Activated naive CD4-positive, alpha-beta T cell treated with anti-CD3 and anti-CD28 coated beads, Interleukin-2, amount 10 ng/mL, durations not matched to agents 7 days and 5 days (primary cell): Measurements from ENCODE around the gene OR10H4.
"Not testable (repeated sequence)": the region's sequence is repeated elsewhere in the genome, so short reads cannot be mapped to it uniquely, and the experiment has no call there.

ENCODE experiments used
- CTCF ChIA-PET: fragments of 350-600 bp; sonication (Branson Sonifier 250); formaldehyde crosslinking; loops from one replicate; lab custom pipeline; 2021; ENCODE audit warnings: antibody characterized with exemption; lab: Charles Lee
- DNase-seq: peaks from one replicate; pipeline ENCODE4 v3.0.0-alpha.2; 2020
- H3K27ac Mint-ChIP-seq: one replicate; pipeline ENCODE4 v1.8.0; 2021; ENCODE audit warnings: mild to moderate bottlenecking, moderate library complexity, mixed read lengths
- H3K27me3 Mint-ChIP-seq: one replicate; pipeline ENCODE4 v1.8.0; 2021; ENCODE audit warnings: mild to moderate bottlenecking, mixed read lengths
- H3K36me3 Mint-ChIP-seq: one replicate; pipeline ENCODE4 v1.8.0; 2021; ENCODE audit warnings: mixed read lengths
- H3K4me1 Mint-ChIP-seq: one replicate; pipeline ENCODE4 v1.8.0; 2021; ENCODE audit warnings: mixed read lengths
- H3K4me3 Mint-ChIP-seq: one replicate; pipeline ENCODE4 v1.8.0; 2021; ENCODE audit warnings: mild to moderate bottlenecking, moderate library complexity, mixed read lengths
- H3K9me3 Mint-ChIP-seq: one replicate; pipeline ENCODE4 v1.8.0; 2021; ENCODE audit warnings: mixed read lengths

The OR10H4 gene

DNA sequence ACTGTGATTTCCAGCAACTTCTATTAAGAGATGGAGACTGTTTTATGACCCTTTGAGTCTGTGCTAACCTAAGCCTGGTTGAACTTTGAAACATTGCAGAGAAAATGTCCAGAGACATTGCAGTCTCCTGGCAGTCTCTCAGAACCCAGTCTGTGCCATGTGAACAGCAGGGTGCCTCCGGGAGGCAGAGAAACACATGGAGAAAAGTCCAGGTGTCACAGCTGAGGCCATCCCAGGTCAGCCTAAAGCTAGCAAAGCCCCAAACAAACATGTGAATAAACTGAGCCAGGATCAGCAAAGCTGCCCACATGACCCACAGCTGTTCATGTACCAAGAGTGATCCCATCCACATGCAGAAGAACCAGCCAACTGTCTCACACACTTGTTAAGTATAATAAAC, 22.3 kb upstream of the OR10H4 start:
- CTCF ChIA-PET, result no interaction called here
- H3K9me3 Mint-ChIP-seq, result peaks cover 9% of the 10 kb centered on the region
- H3K4me1 Mint-ChIP-seq, result no peaks in the 10 kb centered on the region
- peaks cover 57% of the 10 kb centered on the region for H3K27me3 Mint-ChIP-seq
- H3K36me3 Mint-ChIP-seq, result peaks cover 4% of the 10 kb centered on the region
- no peak for DNase-seq
- no peak overlapping the region for H3K27ac Mint-ChIP-seq
- H3K4me3 Mint-ChIP-seq, result no peak overlapping the region

DNA sequence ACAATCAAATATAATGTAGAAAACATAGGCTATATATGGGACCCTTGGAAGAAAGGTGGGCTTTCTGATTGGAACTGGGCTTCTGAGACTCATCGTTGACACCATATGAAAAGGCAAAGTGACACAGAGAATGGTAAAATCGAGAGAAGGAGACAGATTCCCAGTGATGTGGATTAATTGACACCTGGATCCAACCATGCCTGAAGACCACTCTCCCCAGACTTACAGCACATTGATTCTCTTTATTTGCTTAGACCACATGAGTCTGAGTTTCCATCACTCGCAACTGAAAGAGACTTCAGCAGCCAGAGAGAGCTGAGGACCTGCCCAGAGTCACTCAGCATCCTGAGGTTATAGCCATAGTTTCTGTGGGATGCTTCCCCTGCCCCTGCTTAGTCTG, 20.5 kb upstream of the OR10H4 start:
- Mint-ChIP-seq H3K9me3 (peaks cover 9% of the 10 kb centered on the region), H3K36me3 (peaks cover 4% of the 10 kb centered on the region), H3K4me1 (no peaks in the 10 kb centered on the region), H3K27ac (no peak overlapping the region), H3K27me3 (peaks cover 45% of the 10 kb centered on the region), H3K4me3 (no peak overlapping the region)
- CTCF ChIA-PET, result no interaction called here
- DNase-seq, result no peak

DNA sequence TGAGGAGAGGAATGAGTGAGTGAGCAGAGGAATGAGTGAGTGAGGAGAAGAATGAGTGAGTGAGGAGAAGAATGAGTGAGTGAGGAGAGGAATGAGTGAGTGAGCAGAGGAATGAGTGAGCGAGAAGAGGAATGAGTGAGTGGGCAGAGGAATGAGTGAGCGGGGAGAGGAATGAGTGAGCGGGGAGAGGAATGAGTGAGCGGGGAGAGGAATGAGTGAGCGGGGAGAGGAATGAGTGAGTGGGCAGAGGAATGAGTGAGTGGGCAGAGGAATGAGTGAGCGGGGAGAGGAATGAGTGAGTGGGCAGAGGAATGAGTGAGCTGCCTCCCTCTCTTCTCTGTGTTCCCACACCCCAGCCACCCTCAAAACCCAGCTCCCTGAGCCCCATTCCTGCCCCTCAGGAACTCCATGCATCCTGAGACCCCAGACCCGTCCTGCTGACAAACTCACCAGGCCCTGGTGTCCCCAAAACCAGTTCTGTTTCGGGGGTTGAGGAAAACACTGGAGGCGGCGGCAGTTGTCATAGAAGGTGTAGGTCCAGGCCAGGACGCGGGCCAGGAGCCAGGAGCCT, 15.0 kb upstream of the OR10H4 start:
- H3K4me1 Mint-ChIP-seq, H3K9me3 Mint-ChIP-seq, H3K36me3 Mint-ChIP-seq, DNase-seq, H3K27ac Mint-ChIP-seq, H3K4me3 Mint-ChIP-seq, CTCF ChIA-PET: not testable (repeated sequence)
- peaks cover 48% of the 10 kb centered on the region for H3K27me3 Mint-ChIP-seq

DNA sequence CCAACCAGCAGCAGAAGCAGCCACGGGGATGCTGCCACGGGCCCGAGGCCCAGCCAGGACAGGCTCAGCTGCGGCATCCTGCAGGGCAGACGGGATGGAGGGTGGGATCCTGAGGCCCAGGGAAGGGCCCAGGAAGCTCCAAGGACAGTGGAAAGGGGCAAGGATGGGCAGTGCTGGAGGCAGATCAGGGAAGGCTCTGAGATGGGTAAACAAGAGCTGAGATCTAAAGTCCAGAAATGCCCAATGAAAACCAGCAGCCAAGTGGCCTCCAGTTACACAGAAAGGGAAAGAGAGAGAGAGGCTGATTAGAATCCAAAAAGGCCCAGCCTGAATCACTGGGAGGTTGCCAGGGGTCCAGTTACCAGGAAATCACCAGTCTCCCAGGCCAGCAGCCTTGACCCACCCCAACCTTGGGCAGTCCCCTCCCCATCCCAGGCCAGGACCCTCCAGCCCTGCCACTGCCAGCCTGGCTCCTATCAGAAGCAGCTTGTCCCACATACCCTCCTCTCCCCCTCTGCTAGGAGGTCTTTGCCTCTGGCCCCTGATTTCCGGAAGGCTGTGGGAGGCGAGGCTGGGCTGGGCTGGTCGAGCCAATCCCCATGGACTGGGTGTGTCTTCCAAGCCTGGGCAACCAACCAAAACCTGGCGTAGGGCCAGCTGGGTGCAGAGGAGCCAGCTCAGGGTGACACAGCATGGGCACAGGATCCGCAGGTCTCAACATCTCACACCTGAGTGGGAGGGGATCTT, 14.3 kb upstream of the OR10H4 start, which contains the start of gene CYP4F11:
CYP4F11 (minus strand) TSS at position 198 of the 747 bp plus-strand sequence; CDS start at position 77, 121 bp downstream.
- Mint-ChIP-seq H3K27ac (no peak within 1 kb of the TSS), H3K9me3 (peaks cover 7% of the 10 kb centered on the region), H3K27me3 (peaks cover 43% of the 10 kb centered on the region), H3K4me1 (no peaks in the 10 kb centered on the region), H3K4me3 (no peak within 1 kb of the TSS), H3K36me3 (peaks cover 4% of the 10 kb centered on the region)
- CTCF ChIA-PET, result no interaction called here
- DNase-seq, result no peak

DNA sequence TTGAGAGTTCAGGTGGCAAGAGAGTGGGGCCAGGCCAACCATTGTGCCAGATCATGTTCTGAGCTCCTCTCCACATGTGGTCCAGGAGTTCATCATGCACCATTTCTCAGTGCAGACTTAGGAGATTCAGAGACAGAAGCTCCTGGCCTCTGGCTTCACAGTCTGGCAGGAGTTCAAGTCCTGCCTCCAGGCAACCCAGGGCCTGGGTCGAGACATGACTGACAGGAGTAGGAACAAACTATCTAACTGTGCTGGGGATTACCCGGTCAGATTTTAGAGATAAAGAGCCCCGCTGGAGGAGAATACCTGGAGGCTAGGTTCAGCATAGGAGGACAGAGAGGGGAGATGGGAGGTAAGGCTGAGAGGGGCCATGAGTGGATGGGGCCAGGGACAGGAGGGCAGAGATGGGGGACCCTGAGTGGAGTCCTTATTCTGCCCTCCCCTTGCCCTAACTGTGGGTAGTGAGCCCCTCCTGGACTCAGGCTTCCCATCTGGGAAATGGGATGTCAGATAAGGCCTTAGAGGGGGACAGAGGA, 13.6 kb upstream of the OR10H4 start:
- no peak overlapping the region for H3K27ac Mint-ChIP-seq
- no peak for DNase-seq
- peaks cover 4% of the 10 kb centered on the region for H3K9me3 Mint-ChIP-seq
- CTCF ChIA-PET, result no interaction called here
- H3K4me3 Mint-ChIP-seq, result no peak overlapping the region
- H3K27me3 Mint-ChIP-seq, result peaks cover 41% of the 10 kb centered on the region
- no peaks in the 10 kb centered on the region for H3K4me1 Mint-ChIP-seq
- H3K36me3 Mint-ChIP-seq, result peaks cover 4% of the 10 kb centered on the region

DNA sequence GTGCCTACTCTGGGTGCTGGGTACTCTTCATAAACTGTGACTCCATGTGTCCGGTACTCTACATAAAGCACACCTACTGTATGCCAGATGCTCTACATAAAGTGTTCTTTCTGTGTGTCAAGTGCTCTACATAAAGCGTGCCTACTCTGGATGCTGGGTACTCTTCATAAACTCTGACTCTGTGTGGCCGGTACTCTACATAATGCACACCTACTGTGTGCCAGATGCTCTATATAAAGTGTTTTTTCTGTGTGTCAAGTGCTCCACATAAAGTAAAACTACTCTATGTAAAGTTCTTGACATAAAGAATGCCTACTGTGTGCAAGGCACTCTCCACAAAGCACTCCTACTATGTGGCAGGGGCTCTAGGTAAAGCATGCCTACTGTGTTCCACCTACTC, 12.6 kb upstream of the OR10H4 start:
- Mint-ChIP-seq H3K4me1 (no peaks in the 10 kb centered on the region), H3K27ac (no peak overlapping the region), H3K36me3 (no peaks in the 10 kb centered on the region), H3K4me3 (no peak overlapping the region), H3K27me3 (peaks cover 39% of the 10 kb centered on the region), H3K9me3 (no peaks in the 10 kb centered on the region)
- CTCF ChIA-PET, result no interaction called here
- no peak for DNase-seq

DNA sequence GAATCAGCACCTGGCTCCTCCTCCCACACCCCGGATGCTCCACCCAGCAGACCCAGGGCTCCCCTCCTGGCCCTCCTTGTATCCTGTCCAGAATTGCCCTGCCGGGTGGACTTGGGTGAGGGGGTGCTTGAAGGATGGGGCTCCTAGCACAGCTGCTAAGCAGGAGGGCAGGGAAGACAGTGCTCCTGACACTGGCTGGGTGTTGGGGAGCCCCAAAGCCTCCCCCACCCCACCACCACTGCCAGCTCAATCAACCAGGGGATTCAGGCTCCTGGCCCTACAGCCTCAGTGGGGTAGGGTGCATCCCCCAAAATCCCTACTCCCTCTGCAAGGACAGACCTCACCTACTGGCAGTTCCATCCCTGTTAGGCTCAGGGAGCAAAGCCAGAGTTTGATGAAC, 11.9 kb upstream of the OR10H4 start:
- CTCF ChIA-PET, result no interaction called here
- no peaks in the 10 kb centered on the region for H3K4me1 Mint-ChIP-seq
- H3K4me3 Mint-ChIP-seq, result no peak overlapping the region
- H3K27ac Mint-ChIP-seq, result no peak overlapping the region
- H3K27me3 Mint-ChIP-seq, result peaks cover 35% of the 10 kb centered on the region
- H3K9me3 Mint-ChIP-seq, result no peaks in the 10 kb centered on the region
- DNase-seq, result no peak
- H3K36me3 Mint-ChIP-seq, result no peaks in the 10 kb centered on the region

DNA sequence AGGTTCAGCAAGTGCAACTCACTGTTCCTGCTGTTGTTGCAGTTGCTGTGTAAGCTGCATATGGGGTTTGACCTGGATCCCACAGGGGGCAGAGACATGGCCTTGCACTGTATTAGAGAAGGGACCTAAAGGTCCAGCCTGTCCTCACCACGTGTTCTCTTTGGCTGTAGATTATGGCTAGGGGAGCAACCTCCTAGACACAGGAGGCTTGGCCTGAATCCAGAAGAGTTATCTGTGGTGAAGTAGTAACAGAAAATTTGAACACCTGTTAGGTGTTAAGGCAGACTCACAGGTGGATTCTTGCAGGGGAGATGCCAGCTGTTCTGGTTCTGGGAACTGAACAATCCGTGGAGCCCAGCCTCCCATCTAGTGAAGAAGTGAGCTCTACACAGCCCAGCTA, 11.0 kb upstream of the OR10H4 start:
- no peak overlapping the region for H3K27ac Mint-ChIP-seq
- no peak overlapping the region for H3K4me3 Mint-ChIP-seq
- no peak for DNase-seq
- H3K36me3 Mint-ChIP-seq, result no peaks in the 10 kb centered on the region
- no peaks in the 10 kb centered on the region for H3K4me1 Mint-ChIP-seq
- H3K27me3 Mint-ChIP-seq, result peaks cover 41% of the 10 kb centered on the region
- no peaks in the 10 kb centered on the region for H3K9me3 Mint-ChIP-seq
- CTCF ChIA-PET, result no interaction called here

DNA sequence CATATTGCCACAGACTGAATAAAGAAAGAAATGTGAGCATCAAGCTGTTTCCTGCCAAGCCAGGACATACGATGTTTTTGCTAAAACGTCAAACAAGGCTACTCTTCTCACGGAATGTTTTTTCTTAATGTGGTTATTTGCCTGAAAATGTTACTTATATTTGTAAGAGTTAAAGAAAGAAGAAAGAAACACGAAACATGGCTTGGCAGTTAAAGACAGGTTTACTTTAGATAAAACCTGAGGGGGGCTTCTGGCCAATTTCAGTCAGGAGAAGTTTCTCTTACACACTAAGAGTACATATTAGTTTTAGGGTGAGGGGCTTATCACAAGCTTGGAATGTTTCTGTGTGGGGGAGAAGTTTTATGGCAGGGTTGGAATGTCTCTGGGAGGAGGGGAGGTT, 4.4 kb upstream of the OR10H4 start:
- Mint-ChIP-seq H3K9me3 (peaks cover 12% of the 10 kb centered on the region), H3K36me3 (no peaks in the 10 kb centered on the region), H3K4me3 (no peak overlapping the region), H3K27me3 (peaks cover 32% of the 10 kb centered on the region), H3K27ac (no peak overlapping the region), H3K4me1 (no peaks in the 10 kb centered on the region)
- no peak for DNase-seq
- CTCF ChIA-PET, result no interaction called here

DNA sequence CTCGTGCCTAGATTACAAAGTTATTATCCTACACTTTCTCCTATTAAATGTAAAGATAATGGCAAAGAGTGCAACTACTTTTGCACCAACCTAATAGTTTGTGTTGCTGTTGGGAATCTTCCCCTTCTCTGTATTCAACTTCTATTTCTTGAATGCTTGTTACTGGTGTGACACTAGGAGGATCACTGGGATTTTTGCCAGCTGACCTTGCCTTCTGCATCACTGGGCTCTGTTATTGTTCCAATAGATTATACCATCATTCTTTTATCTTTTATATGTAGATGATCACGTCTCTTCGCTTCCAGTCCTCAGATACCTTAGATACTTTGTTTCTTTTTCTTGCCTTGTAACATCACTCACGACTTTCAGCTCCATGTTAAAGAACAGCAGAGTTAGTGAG, 3.5 kb upstream of the OR10H4 start:
- Mint-ChIP-seq H3K4me1 (no peaks in the 10 kb centered on the region), H3K9me3 (peaks cover 15% of the 10 kb centered on the region), H3K27me3 (peaks cover 27% of the 10 kb centered on the region), H3K36me3 (no peaks in the 10 kb centered on the region), H3K4me3 (no peak overlapping the region), H3K27ac (no peak overlapping the region)
- CTCF ChIA-PET, result no interaction called here
- no peak for DNase-seq

DNA sequence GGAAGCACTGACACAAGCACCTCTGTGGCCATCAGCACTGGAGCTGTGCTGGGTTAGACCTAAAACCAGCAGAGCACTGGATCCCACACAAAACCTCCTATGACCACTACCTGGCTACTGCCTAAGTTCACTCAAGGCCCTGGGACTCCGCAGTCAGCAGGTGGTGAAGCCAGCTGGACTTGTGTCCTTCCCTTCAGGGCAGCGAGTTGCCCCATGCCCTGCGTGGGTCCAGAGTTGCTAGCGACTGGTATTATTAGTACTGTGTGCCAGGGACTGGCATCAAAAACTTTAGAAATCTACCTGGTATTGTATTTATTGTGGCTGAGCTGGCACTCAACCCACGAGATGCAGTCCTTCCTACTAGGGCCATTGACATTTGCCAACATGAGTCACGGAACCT, 6.0 kb downstream of the OR10H4 start:
- DNase-seq, result no peak
- no peak overlapping the region for H3K4me3 Mint-ChIP-seq
- H3K27me3 Mint-ChIP-seq, result peaks cover 20% of the 10 kb centered on the region
- no peaks in the 10 kb centered on the region for H3K36me3 Mint-ChIP-seq
- no peak overlapping the region for H3K27ac Mint-ChIP-seq
- no peaks in the 10 kb centered on the region for H3K4me1 Mint-ChIP-seq
- CTCF ChIA-PET, result no interaction called here
- H3K9me3 Mint-ChIP-seq, result no peaks in the 10 kb centered on the region

DNA sequence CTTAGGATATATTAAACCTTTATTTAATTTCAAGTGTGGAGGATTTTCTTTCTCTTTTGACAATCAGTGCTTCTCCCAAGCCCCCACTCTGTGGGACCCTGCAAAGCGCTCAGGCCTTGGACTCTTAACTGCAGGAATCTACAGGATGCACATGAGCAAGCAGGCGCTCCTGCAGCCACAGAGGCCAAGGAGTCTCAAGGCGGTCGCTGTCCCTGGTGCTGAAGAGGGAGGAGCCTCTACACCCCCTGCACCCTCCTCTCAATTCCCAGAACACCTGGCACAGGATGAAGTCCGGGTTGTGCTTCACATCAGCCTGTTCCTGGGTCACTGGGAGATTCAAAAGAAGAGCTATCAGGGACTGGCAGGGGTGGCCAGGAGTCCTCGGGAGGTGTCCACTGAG, 13.5 kb downstream of the OR10H4 start:
- no peak overlapping the region for H3K27ac Mint-ChIP-seq
- no peaks in the 10 kb centered on the region for H3K4me1 Mint-ChIP-seq
- no peak overlapping the region for H3K4me3 Mint-ChIP-seq
- peaks cover 4% of the 10 kb centered on the region for H3K27me3 Mint-ChIP-seq
- no peaks in the 10 kb centered on the region for H3K36me3 Mint-ChIP-seq
- peak; percentile 30 for DNase-seq
- CTCF ChIA-PET, result no interaction called here
- no peaks in the 10 kb centered on the region for H3K9me3 Mint-ChIP-seq

DNA sequence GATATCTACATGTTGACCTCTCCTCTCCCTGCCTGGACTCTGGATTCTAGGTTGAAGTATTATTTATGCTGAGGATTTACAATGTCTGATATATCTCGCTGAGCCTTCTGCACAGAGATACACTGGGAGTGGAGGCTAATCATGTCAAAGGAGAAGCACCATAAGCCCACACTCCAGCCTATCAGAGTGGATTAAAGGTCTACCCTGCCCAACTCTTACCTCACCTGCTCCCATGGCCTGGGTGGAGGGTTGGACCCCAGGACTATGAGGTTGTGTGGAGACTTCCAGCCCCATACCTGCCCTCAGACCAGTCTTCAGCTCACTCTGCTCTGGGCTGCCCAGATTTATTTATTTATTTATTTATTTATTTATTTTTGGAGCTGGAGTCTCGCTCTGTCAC, 15.4 kb downstream of the OR10H4 start:
- Mint-ChIP-seq H3K4me1 (no peaks in the 10 kb centered on the region), H3K27ac (no peak overlapping the region), H3K9me3 (no peaks in the 10 kb centered on the region), H3K36me3 (no peaks in the 10 kb centered on the region), H3K4me3 (no peak overlapping the region), H3K27me3 (no peaks in the 10 kb centered on the region)
- DNase-seq, result no peak
- CTCF ChIA-PET, result no interaction called here

DNA sequence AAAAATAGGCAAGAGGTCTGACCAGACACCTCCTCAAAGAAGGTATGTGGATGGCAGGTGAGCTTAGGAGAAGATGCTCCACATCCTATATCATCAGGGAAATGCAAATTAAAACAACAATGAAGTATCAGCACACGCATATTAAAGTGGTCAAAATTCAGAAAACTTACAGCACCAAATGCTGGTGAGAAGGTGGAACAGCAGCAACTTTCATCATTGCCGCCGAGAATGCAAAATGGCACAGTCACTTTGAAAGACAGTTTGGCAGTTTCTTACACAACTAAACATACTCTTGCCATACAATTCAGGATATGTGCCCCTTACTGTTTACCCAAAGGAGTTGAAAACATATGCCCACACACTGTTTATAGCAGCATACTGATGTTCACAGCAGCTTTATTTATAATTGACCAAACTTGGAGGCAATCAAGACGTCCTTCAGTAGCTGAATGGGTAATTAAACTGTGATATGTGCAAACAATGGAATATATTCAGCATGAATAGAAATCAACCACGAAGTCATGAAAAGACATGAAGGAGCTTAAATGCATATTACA, 22.5 kb downstream of the OR10H4 start:
- CTCF ChIA-PET, result no interaction called here
- no peak overlapping the region for H3K27ac Mint-ChIP-seq
- H3K27me3 Mint-ChIP-seq, result peaks cover 9% of the 10 kb centered on the region
- no peak overlapping the region for H3K4me3 Mint-ChIP-seq
- no peaks in the 10 kb centered on the region for H3K4me1 Mint-ChIP-seq
- no peak for DNase-seq
- no peaks in the 10 kb centered on the region for H3K36me3 Mint-ChIP-seq
- H3K9me3 Mint-ChIP-seq, result no peaks in the 10 kb centered on the region

DNA sequence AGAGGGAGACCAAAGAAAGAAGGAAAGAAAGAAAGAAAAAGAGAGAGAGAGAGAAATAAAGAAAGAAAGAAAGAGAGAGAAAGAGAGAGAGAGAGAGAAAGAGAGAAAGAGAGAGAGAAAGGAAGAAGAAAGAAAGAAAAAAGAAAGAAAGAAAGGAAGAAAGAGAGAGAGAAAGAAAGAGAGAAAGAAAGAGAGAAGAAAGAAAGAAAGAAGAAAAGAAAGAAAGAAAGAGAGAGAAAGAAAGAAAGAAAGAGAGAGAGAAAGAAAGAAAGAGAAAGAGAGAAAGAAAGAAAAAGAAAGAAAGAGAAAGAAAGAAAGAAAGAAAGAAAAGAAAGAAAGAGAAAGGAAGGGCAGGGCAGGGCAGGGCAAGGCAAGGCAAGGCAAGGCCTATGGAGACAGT, 23.2 kb downstream of the OR10H4 start:
- CTCF ChIA-PET, H3K9me3 Mint-ChIP-seq, H3K4me3 Mint-ChIP-seq: not testable (repeated sequence)

More for the DNA sequence above, 23.2 kb downstream of the OR10H4 start:
- not testable (repeated sequence) for H3K36me3 Mint-ChIP-seq, H3K27ac Mint-ChIP-seq, H3K27me3 Mint-ChIP-seq, H3K4me1 Mint-ChIP-seq, DNase-seq
